Adipocyte (in vitro differentiated cells): ENCODE data around the gene XRRA1.

Experiments used
- DNase-seq: peaks from one replicate; pipeline ENCODE4 v3.0.0-alpha.2; 2015; ENCODE audit warnings: low read depth
- H3K27me3 ChIP-seq: replicated peaks from 2 replicates; pipeline ENCODE4 v1.7.0; 2013; ENCODE audit warnings: mild to moderate bottlenecking, low read length, moderate library complexity; ENCODE audit not compliant: control insufficient read depth, insufficient read depth
- H3K36me3 ChIP-seq: 2 replicates; pipeline ENCODE4 v1.7.0; 2013; ENCODE audit warnings: low read length, mild to moderate bottlenecking, moderate library complexity; ENCODE audit not compliant: control insufficient read depth, insufficient read depth, severe bottlenecking
- H3K4me1 ChIP-seq: 2 replicates; pipeline ENCODE4 v1.7.0; 2013; ENCODE audit warnings: mild to moderate bottlenecking, low read length, moderate library complexity; ENCODE audit not compliant: control insufficient read depth, insufficient read depth
- H3K4me3 ChIP-seq: 2 replicates; pipeline ENCODE4 v1.7.0; 2013; ENCODE audit warnings: mild to moderate bottlenecking, low read length, moderate library complexity
- H3K9ac ChIP-seq: 2 replicates; pipeline ENCODE4 v1.7.0; 2013; ENCODE audit warnings: mild to moderate bottlenecking, low read length, moderate library complexity
- H3K9me3 ChIP-seq: 2 replicates; pipeline ENCODE4 v1.7.0; 2013; ENCODE audit warnings: mild to moderate bottlenecking, low read length, moderate library complexity; ENCODE audit not compliant: control insufficient read depth

Gene XRRA1

DNA sequence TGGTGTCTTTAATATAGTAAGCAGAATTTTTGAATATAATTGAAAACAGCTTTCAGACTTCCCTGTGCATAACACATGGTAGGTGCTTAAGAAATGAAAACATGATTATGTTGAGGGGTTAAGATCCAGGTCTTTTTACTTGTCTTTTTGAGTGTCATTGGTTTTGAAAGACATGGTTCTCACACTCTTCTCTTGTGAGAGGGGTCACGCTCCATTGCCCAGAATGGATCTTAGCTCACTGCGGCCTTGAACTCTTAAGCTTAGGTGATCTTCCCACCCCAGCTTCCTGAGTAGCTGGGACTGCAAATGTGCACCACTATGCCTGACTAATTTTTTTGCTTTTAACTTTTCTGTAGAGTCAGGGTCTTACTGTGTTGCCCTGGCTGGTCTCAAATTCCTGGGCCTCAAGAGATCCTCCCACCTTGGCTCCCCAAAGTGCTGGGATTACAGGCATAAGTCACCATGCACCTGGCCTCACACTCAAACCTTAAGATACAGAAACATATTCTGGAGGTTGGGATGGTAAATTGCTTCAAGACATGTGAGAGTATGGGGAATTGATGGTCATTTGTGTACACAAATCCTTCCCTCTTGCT is 1.6 kb upstream of the XRRA1 start:
- peak; percentile 33 for DNase-seq
- H3K4me3 ChIP-seq = peak overlapping the region; percentile 100
- H3K36me3 ChIP-seq = peaks cover 5% of the 10 kb centered on the region
- peak overlapping the region; percentile 99 for H3K9ac ChIP-seq
- H3K9me3 ChIP-seq = no peaks in the 10 kb centered on the region
- H3K4me1 ChIP-seq = peaks cover 35% of the 10 kb centered on the region
- H3K27me3 ChIP-seq = no peaks in the 10 kb centered on the region

DNA sequence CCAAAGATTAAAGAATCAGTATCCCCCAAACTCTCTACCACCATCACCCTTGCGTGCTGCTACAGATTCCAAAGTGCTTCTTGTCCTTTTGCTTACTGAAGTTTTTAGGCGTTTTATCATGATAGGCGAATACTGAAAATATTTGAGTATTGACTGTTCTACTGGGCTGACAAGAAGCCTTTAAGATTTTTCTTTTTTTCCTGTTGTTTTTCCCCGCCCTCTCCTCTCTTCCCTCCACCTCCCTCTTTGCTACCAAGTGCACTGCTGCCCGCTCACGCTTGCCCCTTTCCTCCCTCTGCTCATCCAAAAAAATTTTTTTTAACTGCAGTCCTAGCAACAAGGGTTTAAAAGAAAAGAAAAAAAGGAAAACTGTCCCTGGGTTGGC is 854 bp upstream of the XRRA1 start:
- DNase-seq = peak; percentile 62
- H3K27me3 ChIP-seq = no peaks in the 10 kb centered on the region
- H3K36me3 ChIP-seq = peaks cover under 1% of the 10 kb centered on the region
- peaks cover 35% of the 10 kb centered on the region for H3K4me1 ChIP-seq
- H3K4me3 ChIP-seq = peak overlapping the region; percentile 100
- H3K9ac ChIP-seq = peak overlapping the region; percentile 99
- no peaks in the 10 kb centered on the region for H3K9me3 ChIP-seq

DNA sequence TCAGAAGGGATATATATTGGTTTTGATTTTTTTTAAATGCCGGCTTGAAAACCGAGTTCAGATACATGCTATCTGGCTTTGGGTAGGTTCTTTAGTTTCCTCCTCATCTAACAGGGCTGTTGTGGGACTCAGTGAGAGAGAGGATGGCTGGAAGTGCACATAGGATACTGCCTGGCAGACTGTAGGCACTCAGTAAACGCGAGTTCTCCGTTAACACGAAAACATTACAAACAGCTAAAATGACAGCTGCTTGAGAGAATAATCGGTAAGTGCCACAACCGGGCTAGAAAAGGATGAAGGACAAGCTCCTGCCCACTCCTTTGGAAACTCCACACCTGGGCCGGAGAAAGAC is 369 bp downstream of the XRRA1 start:
- peaks cover 37% of the 10 kb centered on the region for H3K4me1 ChIP-seq
- H3K9me3 ChIP-seq = no peaks in the 10 kb centered on the region
- DNase-seq = peak; percentile 46
- H3K36me3 ChIP-seq = peaks cover 6% of the 10 kb centered on the region
- H3K4me3 ChIP-seq = peak overlapping the region; percentile 100
- no peaks in the 10 kb centered on the region for H3K27me3 ChIP-seq
- peak overlapping the region; percentile 99 for H3K9ac ChIP-seq

DNA sequence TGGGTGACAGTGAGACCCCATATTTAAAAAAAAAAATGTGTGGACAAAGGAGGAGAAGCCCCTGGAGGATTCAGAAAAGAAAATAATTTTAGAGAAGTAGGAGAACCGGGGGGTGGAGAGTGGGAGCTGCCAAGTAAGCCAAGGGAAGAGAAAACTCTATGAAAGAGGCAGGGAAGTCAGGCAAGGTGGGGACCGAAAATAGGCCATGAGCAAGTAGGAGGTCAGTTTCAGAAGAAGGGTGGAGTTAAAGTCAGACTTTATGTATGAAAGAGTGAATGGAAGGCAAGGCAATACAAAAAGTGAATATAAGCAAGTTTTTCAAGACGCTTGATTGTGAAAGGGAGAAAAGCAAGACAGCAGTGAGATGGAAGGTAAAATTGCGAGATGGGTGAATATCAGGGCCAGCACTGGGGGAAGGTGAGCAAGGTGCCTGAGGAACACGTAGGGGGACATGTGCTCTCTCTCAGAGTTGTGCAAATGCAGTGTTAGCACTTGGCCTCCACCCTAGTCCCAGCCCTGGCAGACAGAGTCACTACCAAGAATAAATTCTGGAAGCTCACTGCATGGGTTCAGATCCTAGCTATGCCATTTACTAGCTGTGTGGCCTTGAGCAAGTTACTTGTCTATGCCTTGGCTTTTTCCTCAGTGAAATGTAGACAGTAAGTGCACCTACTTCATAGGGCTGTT is 6.7 kb downstream of the XRRA1 start:
- peak overlapping the region; percentile 69 for H3K9ac ChIP-seq
- DNase-seq = no peak
- peak overlapping the region; percentile 32 for H3K4me3 ChIP-seq
- H3K4me1 ChIP-seq = peaks cover 53% of the 10 kb centered on the region
- H3K36me3 ChIP-seq = peaks cover 6% of the 10 kb centered on the region
- H3K9me3 ChIP-seq = no peaks in the 10 kb centered on the region
- no peaks in the 10 kb centered on the region for H3K27me3 ChIP-seq

DNA sequence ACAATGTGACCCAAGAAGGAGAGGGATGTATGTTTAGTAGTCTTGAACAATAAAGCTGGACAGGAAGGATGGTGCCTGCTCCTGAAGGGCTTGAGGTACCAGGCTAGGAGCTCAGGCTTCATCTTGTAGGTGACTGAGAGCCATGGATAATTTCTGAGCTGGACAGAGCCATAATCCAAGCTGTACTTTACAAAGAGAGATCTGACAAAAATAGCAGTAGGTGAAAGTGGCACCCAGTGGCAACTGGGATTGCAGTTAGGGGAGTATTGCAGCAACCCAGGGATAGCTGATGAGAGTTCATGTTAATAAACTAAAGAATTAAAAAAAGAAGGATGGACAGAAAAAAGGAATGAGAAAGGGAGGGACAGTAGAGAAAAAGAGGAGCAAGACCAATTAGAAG is 7.4 kb downstream of the XRRA1 start:
- H3K4me3 ChIP-seq = peak overlapping the region; percentile 32
- peaks cover 57% of the 10 kb centered on the region for H3K4me1 ChIP-seq
- H3K9me3 ChIP-seq = no peaks in the 10 kb centered on the region
- H3K27me3 ChIP-seq = no peaks in the 10 kb centered on the region
- DNase-seq = no peak
- peak overlapping the region; percentile 69 for H3K9ac ChIP-seq
- H3K36me3 ChIP-seq = peaks cover 6% of the 10 kb centered on the region

DNA sequence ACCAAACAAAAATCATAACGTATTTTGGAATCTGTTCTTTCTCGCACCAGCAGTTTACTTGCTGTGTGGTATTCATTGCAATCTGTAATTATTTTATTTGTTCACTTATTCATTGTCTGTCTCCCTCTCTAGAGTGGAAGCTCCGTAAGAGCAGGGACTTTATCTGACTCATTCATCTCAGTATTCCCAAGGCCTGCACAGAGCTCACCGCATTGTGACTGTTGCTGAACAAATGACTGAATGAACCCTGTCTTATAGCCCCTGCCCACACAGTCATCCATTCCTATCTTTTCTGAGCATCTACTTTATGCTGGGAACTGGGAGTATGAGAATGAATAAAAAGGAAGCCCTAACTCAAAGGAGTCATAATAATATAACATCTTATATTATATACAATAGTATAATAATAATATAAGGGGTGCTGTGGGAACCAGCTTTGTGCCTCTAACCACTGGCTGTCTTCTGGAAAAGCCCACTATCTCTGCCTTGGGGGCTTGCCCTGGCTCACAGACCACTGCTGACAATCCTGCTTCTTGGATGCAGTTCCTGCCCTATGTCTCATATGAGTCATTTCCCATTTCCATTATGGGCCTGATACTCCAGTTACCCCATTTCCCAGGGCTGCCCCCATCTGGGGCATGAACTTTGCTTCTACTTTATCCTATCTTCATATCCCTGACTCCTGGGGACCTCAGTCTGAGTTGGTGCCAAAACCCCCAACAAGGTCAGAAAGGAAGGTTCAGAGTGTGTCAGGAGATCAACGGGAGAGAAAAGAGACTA is 11.0 kb downstream of the XRRA1 start:
- no peak for DNase-seq
- no peaks in the 10 kb centered on the region for H3K27me3 ChIP-seq
- H3K9ac ChIP-seq = no peak overlapping the region
- peaks cover 28% of the 10 kb centered on the region for H3K36me3 ChIP-seq
- H3K9me3 ChIP-seq = no peaks in the 10 kb centered on the region
- no peak overlapping the region for H3K4me3 ChIP-seq
- H3K4me1 ChIP-seq = peaks cover 52% of the 10 kb centered on the region

GRCh38 chr11:74936976-74937375 is 11.9 kb downstream of the XRRA1 start:
- DNase-seq = no peak
- peaks cover 43% of the 10 kb centered on the region for H3K4me1 ChIP-seq
- no peaks in the 10 kb centered on the region for H3K9me3 ChIP-seq
- no peak overlapping the region for H3K9ac ChIP-seq
- peaks cover 35% of the 10 kb centered on the region for H3K36me3 ChIP-seq
- no peak overlapping the region for H3K4me3 ChIP-seq
- no peaks in the 10 kb centered on the region for H3K27me3 ChIP-seq

DNA sequence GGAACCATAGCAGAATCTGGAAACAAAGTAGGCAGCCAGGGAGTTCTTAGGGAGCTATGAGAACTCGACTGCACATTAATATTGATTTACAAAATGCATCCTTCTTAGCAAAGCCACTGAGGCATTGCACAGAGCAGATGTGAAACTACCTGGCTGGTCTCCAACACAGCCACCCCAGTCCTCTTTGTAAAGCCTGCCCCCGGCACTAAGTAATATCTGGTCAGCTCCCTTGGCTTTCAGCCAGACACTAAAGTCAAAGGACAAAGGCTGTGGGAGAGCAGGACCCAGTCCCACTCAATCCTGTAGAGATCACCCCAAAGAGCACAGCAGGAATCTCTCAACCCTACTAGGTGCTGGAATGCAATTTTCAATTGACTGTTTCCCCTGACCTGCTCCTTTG is 12.8 kb downstream of the XRRA1 start:
- DNase-seq = no peak
- Histone ChIP-seq H3K9ac (no peak overlapping the region), H3K9me3 (no peaks in the 10 kb centered on the region), H3K4me1 (peaks cover 34% of the 10 kb centered on the region), H3K4me3 (no peak overlapping the region), H3K27me3 (no peaks in the 10 kb centered on the region), H3K36me3 (peaks cover 35% of the 10 kb centered on the region)

DNA sequence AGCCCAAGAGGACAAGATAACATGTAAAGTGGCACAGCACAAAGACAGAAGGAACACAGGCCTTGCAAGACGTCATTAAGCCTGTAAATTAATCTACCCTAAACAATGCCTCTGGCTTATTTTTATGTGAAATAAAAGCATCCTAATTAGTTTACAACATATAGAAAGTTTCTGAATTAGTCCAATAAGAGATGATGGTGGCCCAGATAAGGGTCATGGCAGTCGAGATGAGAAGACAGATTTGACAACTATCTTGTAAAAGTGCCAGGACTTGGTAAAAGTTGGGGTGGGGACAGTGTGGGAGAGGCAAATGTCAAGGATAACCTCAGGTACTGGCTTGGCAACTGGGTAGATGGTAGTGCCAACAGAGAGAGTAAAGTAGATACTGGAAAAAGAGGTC is 13.6 kb downstream of the XRRA1 start:
- Histone ChIP-seq H3K4me3 (no peak overlapping the region), H3K9ac (no peak overlapping the region), H3K9me3 (no peaks in the 10 kb centered on the region), H3K27me3 (no peaks in the 10 kb centered on the region), H3K36me3 (peaks cover 35% of the 10 kb centered on the region), H3K4me1 (peaks cover 26% of the 10 kb centered on the region)
- no peak for DNase-seq

GRCh38 chr11:74933765-74934164 is 15.1 kb downstream of the XRRA1 start:
- Histone ChIP-seq H3K9me3 (no peaks in the 10 kb centered on the region), H3K4me1 (peaks cover 23% of the 10 kb centered on the region), H3K9ac (no peak overlapping the region), H3K27me3 (no peaks in the 10 kb centered on the region), H3K4me3 (no peak overlapping the region), H3K36me3 (peaks cover 35% of the 10 kb centered on the region)
- no peak for DNase-seq

- Histone ChIP-seq H3K4me3 (no peak overlapping the region), H3K36me3 (peaks cover 40% of the 10 kb centered on the region), H3K27me3 (no peaks in the 10 kb centered on the region), H3K9ac (no peak overlapping the region), H3K9me3 (no peaks in the 10 kb centered on the region), H3K4me1 (peaks cover 13% of the 10 kb centered on the region)
- DNase-seq = no peak
Measured at GRCh38 chr11:74932797-74933196, 16.1 kb downstream of the XRRA1 start.
